ENCODE measurements around the gene C5orf63.
"Not testable (repeated sequence)": the region's sequence is repeated elsewhere in the genome, so short reads cannot be mapped to it uniquely, and the experiment has no call there.

The C5orf63 gene

GRCh38 chr5:127008300-127008975 lies 64.9 kb downstream of the C5orf63 start:
- no peak for DNase-seq (ENCODE audit: low read depth in 1 of 2, low spot score in 1 of 2)
- Histone ChIP-seq H3K27ac (replicated peaks) (no peak overlapping the region), H3K27me3 (ENCODE audit: insufficient read depth, poor library complexity, severe bottlenecking) (no peaks in the 10 kb centered on the region), H3K4me3 (replicated peaks; ENCODE audit: insufficient read depth, low read length) (no peak overlapping the region)
- TF ChIP-seq POLR2AphosphoS5 (IDR thresholded peaks at IDR 0.05; ENCODE audit: low read depth) (no peak), GABPA (IDR thresholded peaks at IDR 0.05; ENCODE audit: low read depth) (no peak), REST (IDR thresholded peaks at IDR 0.05; ENCODE audit: insufficient replicate concordance, low read depth) (no peak), SPI1 (IDR thresholded peaks at IDR 0.05; ENCODE audit: borderline replicate concordance, low read depth) (no peak), CTCF (IDR thresholded peaks at IDR 0.05; ENCODE audit: insufficient read depth, low read length) (no peak)

GRCh38 chr5:127007522-127007921 lies 65.8 kb downstream of the C5orf63 start:
- Histone ChIP-seq H3K4me3 (replicated peaks; ENCODE audit: insufficient read depth, low read length) (no peak overlapping the region), H3K27ac (replicated peaks) (no peak overlapping the region), H3K27me3 (ENCODE audit: insufficient read depth, poor library complexity, severe bottlenecking) (no peaks in the 10 kb centered on the region)
- TF ChIP-seq GABPA (IDR thresholded peaks at IDR 0.05; ENCODE audit: low read depth) = no peak
- TF ChIP-seq POLR2AphosphoS5 (IDR thresholded peaks at IDR 0.05; ENCODE audit: low read depth) = no peak
- TF ChIP-seq REST (IDR thresholded peaks at IDR 0.05; ENCODE audit: insufficient replicate concordance, low read depth) = no peak
- TF ChIP-seq CTCF (IDR thresholded peaks at IDR 0.05; ENCODE audit: insufficient read depth, low read length) = no peak
- no peak for TF ChIP-seq SPI1 (IDR thresholded peaks at IDR 0.05; ENCODE audit: borderline replicate concordance, low read depth)
- DNase-seq (ENCODE audit: low read depth in 1 of 2, low spot score in 1 of 2) = no peak

- TF ChIP-seq POLR2AphosphoS5 (IDR thresholded peaks at IDR 0.05; ENCODE audit: low read depth) (no peak), REST (IDR thresholded peaks at IDR 0.05; ENCODE audit: insufficient replicate concordance, low read depth) (no peak), CTCF (IDR thresholded peaks at IDR 0.05; ENCODE audit: insufficient read depth, low read length) (no peak), GABPA (IDR thresholded peaks at IDR 0.05; ENCODE audit: low read depth) (no peak), SPI1 (IDR thresholded peaks at IDR 0.05; ENCODE audit: borderline replicate concordance, low read depth) (no peak)
- no peaks in the 10 kb centered on the region for H3K27me3 ChIP-seq (ENCODE audit: insufficient read depth, poor library complexity, severe bottlenecking)
- no peak overlapping the region for H3K27ac ChIP-seq (replicated peaks)
- H3K4me3 ChIP-seq (replicated peaks; ENCODE audit: insufficient read depth, low read length) = no peak overlapping the region
- no peak for DNase-seq (ENCODE audit: low read depth in 1 of 2, low spot score in 1 of 2)
Observed at GRCh38 chr5:127006744-127007143, 66.6 kb downstream of the C5orf63 start.

- DNase-seq (ENCODE audit: low read depth in 1 of 2, low spot score in 1 of 2); H3K27me3 ChIP-seq (ENCODE audit: insufficient read depth, poor library complexity, severe bottlenecking); H3K27ac ChIP-seq (replicated peaks); H3K4me3 ChIP-seq (replicated peaks; ENCODE audit: insufficient read depth, low read length): not testable (repeated sequence)
Observed at GRCh38 chr5:127005282-127005681, 68.0 kb downstream of the C5orf63 start.

Data from HL-60 (cell line).